Epithelial cell of proximal tubule (primary cell): ENCODE data around the gene XYLT2. TPM values are rescaled to one million over a fixed set of nuclear protein-coding genes. Genes with fewer than 3 reads are reported as not detected.

ENCODE experiments used
- DNase-seq: peaks from one replicate; pipeline ENCODE4 v3.0.0-alpha.2; 2011; ENCODE audit warnings: low read depth
- H3K4me3 ChIP-seq: 2 replicates; pipeline ENCODE4 v1.5.1; 2011; ENCODE audit warnings: low read depth, mild to moderate bottlenecking, low read length
- total RNA-seq: library from RNA; depleted of rRNA; stranded (reverse); fragments of >200 nt; gene quantifications from 2 replicates; pipeline ENCODE4 v1.2.3, GENCODE V29; 2015
- TF ChIP-seq, protein P1 (sequence below): conservative IDR thresholded peaks from 2 replicates; pipeline ENCODE4 v1.5.1; 2012; ENCODE audit warnings: low read depth, mild to moderate bottlenecking, low read length

The XYLT2 gene
- total RNA-seq, 1 donor from 2014 or later = 35.3 TPM

DNA sequence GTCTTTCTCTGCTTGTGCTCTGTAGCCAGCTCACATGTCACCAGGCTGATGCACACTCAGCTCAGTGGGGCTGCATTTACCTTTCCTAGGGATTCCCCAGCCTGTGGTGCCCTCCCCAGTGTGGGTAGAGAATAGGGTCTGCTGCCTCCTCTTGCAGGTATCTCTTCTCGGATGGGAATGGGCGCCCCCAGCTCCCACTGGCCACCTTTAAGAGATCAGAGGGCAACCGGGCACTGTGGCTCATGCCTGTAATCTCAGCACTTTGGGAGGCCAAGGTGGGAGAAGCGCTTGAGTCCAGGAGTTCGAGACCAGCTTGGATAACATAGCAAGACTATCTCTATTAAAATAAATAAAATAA lies 3.3 kb downstream of the XYLT2 start:
- TF ChIP-seq, protein P1, sequence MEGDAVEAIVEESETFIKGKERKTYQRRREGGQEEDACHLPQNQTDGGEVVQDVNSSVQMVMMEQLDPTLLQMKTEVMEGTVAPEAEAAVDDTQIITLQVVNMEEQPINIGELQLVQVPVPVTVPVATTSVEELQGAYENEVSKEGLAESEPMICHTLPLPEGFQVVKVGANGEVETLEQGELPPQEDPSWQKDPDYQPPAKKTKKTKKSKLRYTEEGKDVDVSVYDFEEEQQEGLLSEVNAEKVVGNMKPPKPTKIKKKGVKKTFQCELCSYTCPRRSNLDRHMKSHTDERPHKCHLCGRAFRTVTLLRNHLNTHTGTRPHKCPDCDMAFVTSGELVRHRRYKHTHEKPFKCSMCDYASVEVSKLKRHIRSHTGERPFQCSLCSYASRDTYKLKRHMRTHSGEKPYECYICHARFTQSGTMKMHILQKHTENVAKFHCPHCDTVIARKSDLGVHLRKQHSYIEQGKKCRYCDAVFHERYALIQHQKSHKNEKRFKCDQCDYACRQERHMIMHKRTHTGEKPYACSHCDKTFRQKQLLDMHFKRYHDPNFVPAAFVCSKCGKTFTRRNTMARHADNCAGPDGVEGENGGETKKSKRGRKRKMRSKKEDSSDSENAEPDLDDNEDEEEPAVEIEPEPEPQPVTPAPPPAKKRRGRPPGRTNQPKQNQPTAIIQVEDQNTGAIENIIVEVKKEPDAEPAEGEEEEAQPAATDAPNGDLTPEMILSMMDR = no peak
- no peak overlapping the region for H3K4me3 ChIP-seq
- DNase-seq = no peak

DNA sequence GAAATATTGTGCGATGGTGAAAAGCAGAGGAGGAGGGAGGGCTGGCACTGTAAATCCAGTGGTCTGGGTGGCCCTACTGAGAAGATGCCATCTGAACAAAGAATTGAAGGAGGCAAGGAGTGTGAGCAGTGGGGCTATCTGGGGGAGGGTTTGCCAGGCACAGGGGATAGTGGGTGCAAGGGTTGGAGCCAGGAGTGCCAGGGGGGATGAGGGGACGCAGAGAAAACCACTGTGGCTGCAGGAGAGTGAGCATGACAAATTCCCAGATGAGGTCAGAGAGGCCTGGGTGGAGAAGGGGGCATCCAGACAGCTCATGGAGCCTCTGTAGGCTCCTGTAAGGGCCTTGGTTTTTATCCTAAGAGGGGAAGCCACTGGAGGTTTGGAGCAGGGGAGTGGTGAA lies 4.8 kb downstream of the XYLT2 start:
- no peak overlapping the region for H3K4me3 ChIP-seq
- TF ChIP-seq, protein P1 = no peak
- DNase-seq = no peak

DNA sequence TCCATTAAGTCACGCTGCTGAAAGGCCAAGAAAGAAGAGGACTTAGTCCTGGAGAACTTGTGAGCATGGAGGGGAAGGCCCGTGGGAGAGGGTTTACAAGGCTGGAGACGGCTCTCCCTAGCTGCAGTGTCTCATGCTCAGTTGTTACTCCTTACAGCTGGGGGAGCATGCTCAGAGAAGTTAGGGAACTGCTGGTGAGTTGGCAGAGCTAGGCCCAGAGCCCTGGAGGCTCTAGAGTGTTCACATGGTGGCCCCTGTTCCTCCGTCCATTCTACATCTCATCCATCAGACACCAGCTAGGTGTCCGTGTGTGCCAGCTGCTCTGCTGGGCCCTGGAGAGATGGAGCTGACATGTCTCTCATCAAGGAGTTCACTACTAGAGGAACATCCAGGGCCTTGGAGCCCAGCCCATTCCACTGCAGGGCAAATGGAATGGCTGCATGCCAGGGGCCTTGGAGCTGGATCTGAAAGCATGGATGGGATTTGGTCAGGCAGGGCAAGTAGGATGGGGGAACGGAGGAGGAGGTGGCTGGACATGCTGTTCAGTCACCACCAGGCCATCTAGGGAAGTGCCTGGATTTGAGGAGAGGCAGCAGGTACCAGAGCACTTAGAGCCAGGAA lies 6.3 kb downstream of the XYLT2 start:
- DNase-seq = no peak
- no peak overlapping the region for H3K4me3 ChIP-seq
- TF ChIP-seq, protein P1 = no peak

DNA sequence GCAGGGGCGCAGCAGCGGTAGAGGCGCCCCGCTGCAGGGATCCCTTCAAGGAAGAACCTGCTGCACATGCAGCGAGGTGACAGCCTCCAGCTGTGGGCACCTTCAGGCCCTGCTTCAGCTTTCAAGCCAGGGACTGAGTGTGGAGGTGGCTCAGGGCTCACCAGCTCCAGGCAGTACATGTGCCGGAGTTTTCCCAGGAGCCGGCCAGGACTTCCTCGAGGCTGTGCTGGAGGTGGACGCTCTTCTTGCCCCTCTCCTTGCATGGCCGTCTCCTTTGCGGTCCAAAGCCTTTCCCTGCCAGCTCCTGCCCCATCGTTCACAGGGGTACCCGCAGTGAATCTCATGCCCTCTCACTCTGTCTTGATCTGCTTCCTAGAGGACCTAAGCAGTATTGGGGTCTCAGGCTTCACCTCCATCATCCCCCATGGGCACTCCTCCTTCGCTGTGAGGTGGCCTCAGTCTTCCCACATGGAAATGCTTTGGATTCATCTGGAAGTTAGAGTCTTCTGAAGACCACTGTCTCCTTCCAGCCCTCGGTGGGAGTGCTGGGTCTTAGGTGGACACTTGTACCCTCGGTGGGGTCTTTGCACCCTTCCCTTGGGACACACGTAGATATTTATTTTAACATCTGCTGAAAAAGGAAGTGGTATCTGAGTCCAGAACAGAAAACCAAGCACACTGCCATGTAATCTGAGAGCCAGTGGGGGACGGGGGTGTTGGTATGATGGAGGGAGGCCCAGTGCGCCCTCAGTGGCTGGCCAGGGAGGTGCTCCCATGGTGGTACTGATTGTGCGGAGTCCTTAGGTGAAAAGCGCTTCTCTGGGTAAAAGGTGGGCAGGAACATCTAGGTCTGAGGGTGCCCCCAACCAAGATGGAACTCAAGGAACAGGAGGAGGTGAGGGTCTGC lies 7.0 kb downstream of the XYLT2 start:
- DNase-seq = no peak
- TF ChIP-seq, protein P1 = no peak
- H3K4me3 ChIP-seq = no peak overlapping the region

DNA sequence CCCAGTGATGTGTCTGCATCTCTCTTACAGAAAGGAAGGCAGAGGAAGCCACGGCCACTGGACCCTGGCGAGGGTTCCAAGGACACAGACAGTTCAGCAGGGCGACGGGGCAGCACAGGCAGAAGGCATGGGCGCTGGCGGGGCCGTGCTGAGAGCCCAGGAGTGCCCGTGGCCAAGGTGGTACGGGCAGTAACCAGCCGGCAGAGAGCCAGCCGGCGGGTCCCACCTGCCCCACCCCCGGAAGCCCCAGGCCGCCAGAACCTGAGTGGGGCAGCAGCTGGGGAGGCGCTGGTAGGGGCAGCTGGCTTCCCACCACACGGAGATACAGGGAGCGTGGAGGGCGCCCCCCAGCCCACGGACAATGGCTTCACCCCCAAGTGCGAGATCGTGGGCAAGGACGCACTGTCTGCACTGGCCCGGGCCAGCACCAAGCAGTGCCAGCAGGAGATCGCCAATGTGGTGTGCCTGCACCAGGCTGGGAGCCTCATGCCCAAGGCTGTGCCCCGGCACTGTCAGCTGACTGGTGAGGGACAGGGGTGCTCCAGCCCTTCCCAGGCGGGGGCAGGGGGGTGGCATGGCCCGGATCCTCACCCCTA lies 7.8 kb downstream of the XYLT2 start:
- no peak overlapping the region for H3K4me3 ChIP-seq
- TF ChIP-seq, protein P1 = no peak
- DNase-seq = no peak

DNA sequence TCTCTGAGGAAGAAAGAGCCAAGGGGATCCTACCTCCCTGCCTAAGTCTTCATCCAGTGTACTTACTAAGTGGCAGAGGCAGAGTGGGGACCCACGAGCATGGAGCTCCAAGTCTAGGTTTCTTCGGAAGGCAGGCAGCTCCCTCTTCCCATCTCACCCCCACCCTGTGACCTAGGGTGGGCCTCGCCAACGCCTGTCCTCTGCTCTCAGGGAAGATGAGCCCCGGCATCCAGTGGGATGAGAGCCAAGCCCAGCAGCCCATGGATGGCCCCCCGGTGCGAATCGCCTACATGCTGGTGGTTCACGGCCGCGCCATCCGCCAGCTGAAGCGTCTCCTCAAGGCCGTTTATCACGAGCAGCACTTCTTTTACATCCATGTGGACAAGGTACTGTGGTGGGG lies 8.3 kb downstream of the XYLT2 start:
- no peak overlapping the region for H3K4me3 ChIP-seq
- no peak for DNase-seq
- TF ChIP-seq, protein P1 = no peak

DNA sequence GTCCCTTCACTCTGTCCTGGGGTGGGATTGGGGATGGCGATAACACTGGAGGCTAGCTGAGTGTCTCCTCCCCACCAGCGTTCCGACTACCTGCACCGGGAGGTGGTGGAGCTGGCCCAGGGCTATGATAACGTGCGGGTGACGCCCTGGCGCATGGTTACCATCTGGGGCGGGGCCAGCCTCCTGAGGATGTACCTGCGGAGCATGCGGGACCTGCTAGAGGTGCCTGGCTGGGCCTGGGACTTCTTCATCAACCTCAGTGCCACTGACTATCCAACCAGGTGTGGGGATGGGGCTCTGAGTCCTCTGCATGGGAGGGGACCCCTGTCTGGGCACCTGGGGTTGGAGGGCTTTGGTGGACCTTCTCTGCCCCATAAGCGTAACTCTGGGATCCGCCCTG lies 8.8 kb downstream of the XYLT2 start:
- no peak for DNase-seq
- TF ChIP-seq, protein P1 = no peak
- H3K4me3 ChIP-seq = no peak overlapping the region
